ENCODE measurements around the gene KIFC3.

DNA sequence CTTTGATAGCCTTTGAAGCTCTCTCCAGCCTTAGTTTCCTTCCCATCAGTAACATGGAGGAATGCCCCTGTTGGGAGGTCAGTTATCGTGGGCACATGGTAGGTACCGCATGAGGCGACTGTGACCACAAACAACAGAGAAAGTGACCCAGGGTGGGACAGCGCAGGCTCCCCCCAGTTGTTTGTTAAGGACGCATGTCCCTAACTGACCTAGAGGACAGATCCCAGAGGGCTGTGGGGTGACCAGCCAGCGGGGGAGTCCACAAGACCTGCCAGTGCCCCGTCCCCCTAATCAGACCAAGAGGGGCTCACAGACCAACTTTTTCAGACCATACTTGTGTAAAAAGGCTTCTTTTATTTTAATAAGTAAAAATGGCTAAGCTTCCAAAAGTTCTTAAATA, 44.4 kb downstream of the KIFC3 start:
- TF ChIP-seq, protein P1, sequence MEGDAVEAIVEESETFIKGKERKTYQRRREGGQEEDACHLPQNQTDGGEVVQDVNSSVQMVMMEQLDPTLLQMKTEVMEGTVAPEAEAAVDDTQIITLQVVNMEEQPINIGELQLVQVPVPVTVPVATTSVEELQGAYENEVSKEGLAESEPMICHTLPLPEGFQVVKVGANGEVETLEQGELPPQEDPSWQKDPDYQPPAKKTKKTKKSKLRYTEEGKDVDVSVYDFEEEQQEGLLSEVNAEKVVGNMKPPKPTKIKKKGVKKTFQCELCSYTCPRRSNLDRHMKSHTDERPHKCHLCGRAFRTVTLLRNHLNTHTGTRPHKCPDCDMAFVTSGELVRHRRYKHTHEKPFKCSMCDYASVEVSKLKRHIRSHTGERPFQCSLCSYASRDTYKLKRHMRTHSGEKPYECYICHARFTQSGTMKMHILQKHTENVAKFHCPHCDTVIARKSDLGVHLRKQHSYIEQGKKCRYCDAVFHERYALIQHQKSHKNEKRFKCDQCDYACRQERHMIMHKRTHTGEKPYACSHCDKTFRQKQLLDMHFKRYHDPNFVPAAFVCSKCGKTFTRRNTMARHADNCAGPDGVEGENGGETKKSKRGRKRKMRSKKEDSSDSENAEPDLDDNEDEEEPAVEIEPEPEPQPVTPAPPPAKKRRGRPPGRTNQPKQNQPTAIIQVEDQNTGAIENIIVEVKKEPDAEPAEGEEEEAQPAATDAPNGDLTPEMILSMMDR (conservative IDR thresholded peaks at IDR 0.05 in 1 of 2, IDR thresholded peaks at IDR 0.05 in 1 of 2; ENCODE audit: low read depth in 1 of 2, low read length in 2 of 2), result no peak
- no peak for TF ChIP-seq EZH2 (IDR thresholded peaks at IDR 0.05; ENCODE audit: low read length, missing control alignments)
